IMR-90 (cell line): ENCODE results near the gene XKR3. TPM values are rescaled to one million over a fixed set of nuclear protein-coding genes. Genes with fewer than 3 reads are reported as not detected.

Experiments
- ATAC-seq: fragments of 200-7000 bp; cut with Tn5 transposase; 2 replicates; pipeline ENCODE4 v1.9.1; 2020; ENCODE audit warnings: low read depth, mild to moderate bottlenecking, moderate library complexity
- BruUV-seq: library from RNA; stranded (reverse); fragments of 400-500 nt; replicated peaks from 2 replicates; lab custom pipeline; 2021; lab: Mats Ljungman, UMichigan
- CTCF ChIA-PET: fragments of 300-600 bp; formaldehyde crosslinking; extraction: SDS; loops from one replicate; lab custom pipeline; 2021; ENCODE audit warnings: antibody characterized with exemption; lab: Yijun Ruan, JAX
- POLR2A ChIA-PET: fragments of 300-600 bp; sonication (Branson Sonifier 250); formaldehyde crosslinking; loops from one replicate; lab custom pipeline; 2022; ENCODE audit warnings: antibody characterized with exemption; ENCODE audit not compliant: unreplicated experiment; lab: Charles Lee
- DNase-seq: peaks from one replicate; pipeline ENCODE4 v3.0.0; 2013
- H2AFZ ChIP-seq: replicated peaks from 2 replicates; pipeline ENCODE3; 2013; ENCODE audit warnings: low read length, mild to moderate bottlenecking; ENCODE audit not compliant: poor library complexity
- H2AK5ac ChIP-seq: 2 replicates; pipeline ENCODE4 v1.6.1; 2013; ENCODE audit warnings: low read depth, low read length, inconsistent platforms
- H2AK9ac ChIP-seq: replicated peaks from 2 replicates; pipeline ENCODE3; 2013; ENCODE audit warnings: mild to moderate bottlenecking, low read depth, low read length, moderate library complexity; ENCODE audit not compliant: poor library complexity
- H2BK120ac ChIP-seq: 2 replicates; pipeline ENCODE4 v1.6.1; 2013; ENCODE audit warnings: low read depth, low read length, inconsistent platforms
- H2BK15ac ChIP-seq: 3 replicates; pipeline ENCODE4 v1.6.1; 2013; ENCODE audit warnings: low read depth, low read length, inconsistent platforms
- H2BK20ac ChIP-seq: 2 replicates; pipeline ENCODE4 v1.6.1; 2013; ENCODE audit warnings: low read depth, mild to moderate bottlenecking, inconsistent platforms, low read length, moderate library complexity
- H2BK5ac ChIP-seq: 2 replicates; pipeline ENCODE4 v1.6.1; 2013; ENCODE audit warnings: mild to moderate bottlenecking, low read depth, low read length, inconsistent platforms; ENCODE audit not compliant: poor library complexity, severe bottlenecking
- H3K14ac ChIP-seq: replicated peaks from 2 replicates; pipeline ENCODE4 v1.6.1; 2013; ENCODE audit warnings: low read depth, low read length, inconsistent platforms
- H3K18ac ChIP-seq: 2 replicates; pipeline ENCODE4 v1.6.1; 2013; ENCODE audit warnings: low read depth, low read length, control low read depth
- H3K23ac ChIP-seq: 2 replicates; pipeline ENCODE4 v1.6.1; 2013; ENCODE audit warnings: low read depth, low read length, inconsistent platforms
- H3K27ac ChIP-seq: 2 replicates; pipeline ENCODE4 v1.5.1; 2013; ENCODE audit warnings: mild to moderate bottlenecking, control low read depth, low read length; ENCODE audit not compliant: insufficient read depth
- H3K27me3 ChIP-seq: 2 replicates; pipeline ENCODE4 v1.6.1; 2013; ENCODE audit warnings: low read length; ENCODE audit not compliant: control insufficient read depth, insufficient read depth
- H3K36me3 ChIP-seq: 2 replicates; pipeline ENCODE4 v1.6.1; 2013; ENCODE audit warnings: low read length, mixed read lengths; ENCODE audit not compliant: control insufficient read depth, insufficient read depth
- H3K4ac ChIP-seq: 2 replicates; pipeline ENCODE4 v1.6.1; 2013; ENCODE audit warnings: low read depth, low read length, inconsistent platforms
- H3K4me1 ChIP-seq: 2 replicates; pipeline ENCODE4 v1.6.1; 2013; ENCODE audit warnings: low read length, mixed read lengths; ENCODE audit not compliant: control insufficient read depth, insufficient read depth
- H3K4me2 ChIP-seq: 2 replicates; pipeline ENCODE4 v1.6.1; 2013; ENCODE audit warnings: low read depth, mild to moderate bottlenecking, control low read depth, low read length, moderate library complexity
- H3K4me3 ChIP-seq: 2 replicates; pipeline ENCODE4 v1.5.1; 2013; ENCODE audit warnings: low read depth, mild to moderate bottlenecking, control low read depth, low read length, moderate library complexity; ENCODE audit not compliant: insufficient read depth
- H3K56ac ChIP-seq: 2 replicates; pipeline ENCODE4 v1.6.1; 2013; ENCODE audit warnings: low read length, inconsistent platforms; ENCODE audit not compliant: insufficient read depth; ENCODE audit errors: extremely low read depth
- H3K79me1 ChIP-seq, 2 experiments: 2 replicates each; pipeline ENCODE4 v1.6.1; 2013; ENCODE audit warnings: low read length in 2 of 2, inconsistent platforms in 1 of 2, low read depth in 1 of 2
- H3K9ac ChIP-seq: 2 replicates; pipeline ENCODE4 v1.6.1; 2013; ENCODE audit warnings: low read depth, low read length, control low read depth
- H3K9me1 ChIP-seq: 2 replicates; pipeline ENCODE4 v1.6.1; 2013; ENCODE audit warnings: low read length, inconsistent platforms; ENCODE audit not compliant: insufficient read depth
- H3K9me3 ChIP-seq: 2 replicates; pipeline ENCODE4 v1.6.1; 2013; ENCODE audit warnings: low read length; ENCODE audit not compliant: control insufficient read depth, insufficient read depth
- H4K20me1 ChIP-seq: 2 replicates; pipeline ENCODE4 v1.6.1; 2013; ENCODE audit warnings: low read length, inconsistent platforms; ENCODE audit not compliant: insufficient read depth
- H4K5ac ChIP-seq: 2 replicates; pipeline ENCODE4 v1.6.1; 2013; ENCODE audit warnings: mild to moderate bottlenecking, low read depth, low read length, control low read depth
- H4K8ac ChIP-seq, 2 experiments: 2 replicates each; pipeline ENCODE4 v1.6.1; 2013; ENCODE audit warnings: low read depth in 2 of 2, low read length in 2 of 2, control low read depth in 1 of 2, inconsistent platforms in 1 of 2
- H4K91ac ChIP-seq: 2 replicates; pipeline ENCODE4 v1.6.1; 2013; ENCODE audit warnings: low read depth, low read length, inconsistent platforms; ENCODE audit not compliant: insufficient read depth
- BHLHE40 ChIP-seq: fragments of 150-350 bp; IDR thresholded peaks from 2 replicates; pipeline ENCODE4 v1.6.1; 2016; ENCODE audit warnings: mild to moderate bottlenecking, low read depth, low read length
- CTCF ChIP-seq: conservative IDR thresholded peaks from 2 replicates; pipeline ENCODE4 v1.5.1; 2012; ENCODE audit warnings: mild to moderate bottlenecking, low read depth, low read length, improper control_type of control experiment
- MAFK ChIP-seq: IDR thresholded peaks from 2 replicates; pipeline ENCODE4 v1.6.1; 2012; ENCODE audit warnings: low read depth, low read length, improper control_type of control experiment
- MXI1 ChIP-seq: IDR thresholded peaks from 2 replicates; pipeline ENCODE4 v1.6.1; 2012; ENCODE audit warnings: low read depth, mild to moderate bottlenecking, low read length, moderate library complexity, borderline replicate concordance
- RAD21 ChIP-seq: IDR thresholded peaks from 2 replicates; pipeline ENCODE4 v1.6.1; 2012; ENCODE audit warnings: low read length, improper control_type of control experiment
- RFX5 ChIP-seq: IDR thresholded peaks from 2 replicates; pipeline ENCODE4 v1.8.0; 2012; ENCODE audit warnings: low read depth, mild to moderate bottlenecking, low read length, moderate library complexity
- SMC3 ChIP-seq: fragments of 150-350 bp; IDR thresholded peaks from 2 replicates; pipeline ENCODE4 v1.6.1; 2016; ENCODE audit warnings: low read depth, mild to moderate bottlenecking, antibody characterized with exemption, low read length, moderate library complexity
- WGBS, 2 experiments: methylation state at CpG; one replicate each; pipeline versions ENCODE4 v1.1.5 to v1.1.7; 2013; ENCODE audit warnings: missing lambda C conversion rate in 2 of 2; ENCODE audit not compliant: insufficient read length in 1 of 2; ENCODE audit errors: extremely low coverage in 2 of 2; 5-methylcytosine and 5-hydroxymethylcytosine counted together
- dilution Hi-C: fragments of 300-500 bp; cut with HindIII; formaldehyde crosslinking; loops from one replicate; pipeline ENCODE4 v1.14.3; 2018; ENCODE audit warnings: low sequenced_read_pairs; ENCODE audit not compliant: unreplicated experiment
- in situ Hi-C: fragments of 300-500 bp; cut with MboI; formaldehyde crosslinking; loops from 3 replicates; pipeline ENCODE4 v1.14.3; 2019; ENCODE audit warnings: low sequenced_read_pairs, inconsistent platforms, mixed read lengths
- intact Hi-C: fragments of 100-400 bp; cut with micrococcal nuclease; formaldehyde crosslinking; loops from 2 replicates; pipeline ENCODE4 v1.10.0; 2022
- polyA plus RNA-seq, 3 experiments: library from polyadenylated mRNA; depleted of rRNA; stranded (reverse); fragments of >200 nt; gene quantifications; 2 replicates each; pipeline ENCODE4 v1.2.3, GENCODE V29; 2012; ENCODE audit warnings: low replicate concordance in 1 of 3
- total RNA-seq: library from RNA; depleted of rRNA; stranded (reverse); fragments of >200 nt; gene quantifications from 2 replicates; pipeline ENCODE4 v1.2.3, GENCODE V29; 2012
- TF ChIP-seq, protein P1 (sequence below): fragments of 150-350 bp; IDR thresholded peaks from 2 replicates; pipeline ENCODE4 v1.6.1; 2017; ENCODE audit warnings: mild to moderate bottlenecking, antibody characterized with exemption, low read length, low read depth

Gene XKR3
- total and polyA plus RNA-seq, 2 of the 4 experiments (the other 2 are of a cell fraction), result not detected

DNA sequence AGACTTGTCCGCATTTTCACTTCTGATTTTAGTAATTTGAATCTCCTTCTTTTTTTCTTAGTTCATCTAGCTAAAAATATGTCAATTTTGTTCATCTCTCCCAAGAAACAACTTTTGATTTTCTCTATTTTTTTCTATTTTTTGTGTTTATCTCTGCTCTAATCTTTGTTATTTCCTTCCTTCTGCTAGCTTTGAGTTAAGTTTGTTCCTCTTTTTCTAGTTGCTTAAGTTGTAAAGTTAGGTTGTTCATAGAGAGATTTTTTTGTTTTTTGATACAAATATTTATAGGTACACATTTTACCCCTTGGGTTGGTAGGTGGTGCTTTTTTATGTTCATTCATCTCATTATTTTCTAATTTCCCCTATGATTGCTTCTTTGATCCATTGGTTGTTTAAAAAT is 22.1 kb upstream of the XKR3 start:
- WGBS, 2 experiments, result no CpG with 5 or more reads among the region's 1 CpG
- Histone ChIP-seq H3K4me1 (no peaks in the 10 kb centered on the region), H4K8ac (no peak overlapping the region), H2AFZ (no peak overlapping the region), H4K5ac (no peak overlapping the region), H4K91ac (no peak overlapping the region), H4K20me1 (no peaks in the 10 kb centered on the region), H2AK9ac (no peak overlapping the region), H3K4me2 (no peak overlapping the region), H3K9ac (no peak overlapping the region), H3K4ac (no peak overlapping the region), H3K56ac (no peak overlapping the region), H3K27ac (no peak overlapping the region), H3K9me1 (no peaks in the 10 kb centered on the region), H2AK5ac (no peak overlapping the region), H3K23ac (no peak overlapping the region), H3K4me3 (no peak overlapping the region), H2BK120ac (no peak overlapping the region), H3K27me3 (no peaks in the 10 kb centered on the region), H3K14ac (no peak overlapping the region), H3K79me1 (no peaks in the 10 kb centered on the region), H3K36me3 (no peaks in the 10 kb centered on the region), H2BK15ac (no peak overlapping the region), H2BK5ac (no peak overlapping the region), H2BK20ac (no peak overlapping the region), H3K9me3 (peaks cover 23% of the 10 kb centered on the region), H3K18ac (no peak overlapping the region)
- BruUV-seq, result no TSS peak
- DNase-seq, result no peak
- no peak for ATAC-seq
- in situ Hi-C loops (no loop called here), dilution Hi-C loops (no loop called here), intact Hi-C loops (no loop called here)
- TF ChIP-seq BHLHE40 (no peak), SMC3 (no peak), RAD21 (no peak), RFX5 (no peak), CTCF (no peak), MXI1 (no peak), MAFK (no peak)
- TF ChIP-seq, protein P1, sequence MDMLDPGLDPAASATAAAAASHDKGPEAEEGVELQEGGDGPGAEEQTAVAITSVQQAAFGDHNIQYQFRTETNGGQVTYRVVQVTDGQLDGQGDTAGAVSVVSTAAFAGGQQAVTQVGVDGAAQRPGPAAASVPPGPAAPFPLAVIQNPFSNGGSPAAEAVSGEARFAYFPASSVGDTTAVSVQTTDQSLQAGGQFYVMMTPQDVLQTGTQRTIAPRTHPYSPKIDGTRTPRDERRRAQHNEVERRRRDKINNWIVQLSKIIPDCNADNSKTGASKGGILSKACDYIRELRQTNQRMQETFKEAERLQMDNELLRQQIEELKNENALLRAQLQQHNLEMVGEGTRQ, result no peak
- ChIA-PET CTCF (no interaction called here), POLR2A (no interaction called here)
